Measurements from ENCODE around the gene SNPH. TPM values are rescaled to one million over a fixed set of nuclear protein-coding genes. Genes with fewer than 3 reads are reported as not detected.

SNPH gene
- total and polyA plus RNA-seq, 4 donors = 0.04 to 0.50 (median 0.21) TPM

DNA sequence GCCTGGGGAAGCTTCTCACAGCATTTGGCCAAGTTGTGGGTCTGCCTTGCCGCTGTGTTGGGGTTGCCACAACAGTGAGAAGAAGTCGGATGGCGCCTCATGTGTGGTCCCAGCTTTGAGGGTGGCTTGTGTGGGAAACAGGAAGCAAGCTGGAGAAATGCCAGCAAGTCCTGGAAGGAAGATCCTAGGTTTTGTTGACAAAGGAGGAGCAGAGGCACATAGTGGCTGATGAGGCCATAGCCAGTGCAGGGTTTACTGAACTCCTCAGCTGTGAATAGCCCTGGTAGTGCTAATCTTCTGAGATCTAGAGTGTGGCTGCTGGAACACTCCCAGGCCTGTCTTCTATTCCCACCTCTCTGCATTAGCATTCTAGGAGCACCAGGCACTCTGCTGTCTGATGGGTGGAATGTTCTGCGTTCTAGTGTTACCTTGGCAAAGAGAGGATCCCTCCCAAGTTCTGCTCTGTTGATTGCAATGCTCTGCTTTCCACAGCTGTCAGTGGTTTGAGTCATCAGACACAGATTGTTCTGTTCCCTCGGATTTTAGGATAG, 25.2 kb downstream of the SNPH start:
- TF ChIP-seq FOXA2 (IDR thresholded peaks at IDR 0.05) = no peak
- H3K9ac ChIP-seq (ENCODE audit: low read depth in 1 of 2, low read length in 2 of 2) = no peak overlapping the region
- H3K27me3 ChIP-seq (ENCODE audit: control insufficient read depth in 4 of 4, insufficient read depth in 4 of 4, low read length in 3 of 4) = no peaks in the 10 kb centered on the region
- no peak overlapping the region for H3K4me3 ChIP-seq (ENCODE audit: low read depth in 1 of 3, low read length in 3 of 3)
- H3K9me3 ChIP-seq (ENCODE audit: control insufficient read depth in 4 of 4, low read length in 3 of 4) = no peaks in the 10 kb centered on the region
- no peak overlapping the region for H3K27ac ChIP-seq (ENCODE audit: low read depth in 1 of 2, low read length in 2 of 2)
- H3K4me1 ChIP-seq (ENCODE audit: control insufficient read depth in 4 of 4, insufficient read depth in 4 of 4, low read length in 3 of 4) = no peaks in the 10 kb centered on the region
- 76% methylated on average over 5 of the region's 5 CpGs for WGBS
- no peak for DNase-seq (ENCODE audit: low spot score)
- no peaks in the 10 kb centered on the region for H3K36me3 ChIP-seq (ENCODE audit: control insufficient read depth in 4 of 4, insufficient read depth in 3 of 4, low read depth in 1 of 4, low read length in 3 of 4)

DNA sequence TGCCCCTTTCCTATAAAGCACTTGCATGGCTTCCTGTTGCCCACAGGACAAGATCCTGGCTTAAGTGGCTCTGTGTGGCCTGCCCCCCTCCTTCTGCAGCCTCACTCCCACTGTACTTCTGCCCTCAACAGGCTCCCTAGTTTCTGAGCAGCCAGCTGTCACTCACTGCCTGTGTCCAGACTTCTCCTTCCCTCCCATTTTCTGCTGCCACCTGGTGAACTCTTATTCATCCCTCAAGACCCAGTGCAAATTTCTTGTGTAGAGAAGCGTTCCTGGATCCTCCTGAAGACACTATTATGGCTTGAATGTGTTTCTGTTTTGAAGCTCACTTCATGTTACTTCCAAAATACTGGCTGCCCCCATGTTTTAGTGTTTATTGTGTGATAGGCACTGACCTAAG, 26.5 kb downstream of the SNPH start:
- 95% methylated on average over 1 of the region's 1 CpG for WGBS
- TF ChIP-seq JUND (IDR thresholded peaks at IDR 0.05) (no peak), SP1 (IDR thresholded peaks at IDR 0.05) (no peak), NR2F2 (IDR thresholded peaks at IDR 0.05) (no peak), RAD21 (IDR thresholded peaks at IDR 0.05) (no peak), TAF1 (conservative IDR thresholded peaks at IDR 0.05) (no peak)
- H3K27ac ChIP-seq (ENCODE audit: low read depth in 1 of 2, low read length in 2 of 2) = no peak overlapping the region
- H3K36me3 ChIP-seq (ENCODE audit: control insufficient read depth in 4 of 4, insufficient read depth in 3 of 4, low read depth in 1 of 4, low read length in 3 of 4) = no peaks in the 10 kb centered on the region
- no peaks in the 10 kb centered on the region for H3K4me1 ChIP-seq (ENCODE audit: control insufficient read depth in 4 of 4, insufficient read depth in 4 of 4, low read length in 3 of 4)
- H3K9me3 ChIP-seq (ENCODE audit: control insufficient read depth in 4 of 4, low read length in 3 of 4) = no peaks in the 10 kb centered on the region
- no peak overlapping the region for H3K4me3 ChIP-seq (ENCODE audit: low read depth in 1 of 3, low read length in 3 of 3)
- no peak overlapping the region for H3K9ac ChIP-seq (ENCODE audit: low read depth in 1 of 2, low read length in 2 of 2)
- no peak for DNase-seq (ENCODE audit: low spot score)
- no peaks in the 10 kb centered on the region for H3K27me3 ChIP-seq (ENCODE audit: control insufficient read depth in 4 of 4, insufficient read depth in 4 of 4, low read length in 3 of 4)

DNA sequence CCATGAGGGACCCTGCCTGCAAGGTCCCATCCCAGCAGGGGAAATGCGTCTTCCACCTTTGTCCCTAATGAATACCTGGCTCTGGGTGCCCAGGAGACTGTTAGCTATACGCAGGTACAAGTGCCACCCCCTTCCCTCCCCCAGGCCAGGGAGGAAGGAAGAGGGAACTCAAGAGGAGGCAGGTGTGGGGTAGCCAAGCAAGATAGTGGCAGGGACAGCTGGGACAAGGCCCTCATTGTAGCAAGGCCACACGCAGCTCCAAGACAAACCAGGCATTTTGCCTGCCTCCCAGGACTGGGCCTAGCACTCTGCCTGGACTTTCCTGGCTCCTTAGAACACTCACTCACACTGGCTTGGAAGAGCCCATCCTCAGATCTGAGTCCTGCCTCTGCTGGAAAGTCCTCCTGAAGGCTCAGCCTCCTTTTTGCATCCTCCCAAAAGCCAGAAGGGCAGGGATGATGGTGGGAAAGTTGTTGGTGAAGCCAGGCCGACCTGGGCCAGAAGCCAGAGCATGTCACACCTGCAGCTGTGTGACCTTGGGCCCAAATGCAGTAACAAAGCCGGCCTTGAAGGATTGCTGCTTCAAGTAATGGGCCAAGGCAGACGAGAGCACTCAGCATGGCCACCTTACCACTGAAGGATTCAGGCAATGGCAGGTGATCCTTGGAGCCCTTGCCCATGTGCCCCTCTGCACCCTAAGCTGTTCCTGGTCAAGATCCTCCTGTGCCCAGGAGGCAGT, 27.7 kb downstream of the SNPH start:
- TF ChIP-seq FOXA2 (IDR thresholded peaks at IDR 0.05) (no peak), FOXA1 (IDR thresholded peaks at IDR 0.05) (no peak), HNF4A (conservative IDR thresholded peaks at IDR 0.05) (no peak), JUND (IDR thresholded peaks at IDR 0.05) (no peak), RAD21 (IDR thresholded peaks at IDR 0.05) (no peak), MAX (IDR thresholded peaks at IDR 0.05) (no peak), SP1 (IDR thresholded peaks at IDR 0.05) (no peak), YY1 (IDR thresholded peaks at IDR 0.05) (no peak)
- TF ChIP-seq, protein P1, sequence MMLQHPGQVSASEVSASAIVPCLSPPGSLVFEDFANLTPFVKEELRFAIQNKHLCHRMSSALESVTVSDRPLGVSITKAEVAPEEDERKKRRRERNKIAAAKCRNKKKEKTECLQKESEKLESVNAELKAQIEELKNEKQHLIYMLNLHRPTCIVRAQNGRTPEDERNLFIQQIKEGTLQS (IDR thresholded peaks at IDR 0.05) = no peak
- Histone ChIP-seq H3K9me3 (ENCODE audit: control insufficient read depth in 4 of 4, low read length in 3 of 4) (no peaks in the 10 kb centered on the region), H3K4me3 (ENCODE audit: low read depth in 1 of 3, low read length in 3 of 3) (no peak overlapping the region), H3K27me3 (ENCODE audit: control insufficient read depth in 4 of 4, insufficient read depth in 4 of 4, low read length in 3 of 4) (no peaks in the 10 kb centered on the region), H3K36me3 (ENCODE audit: control insufficient read depth in 4 of 4, insufficient read depth in 3 of 4, low read depth in 1 of 4, low read length in 3 of 4) (no peaks in the 10 kb centered on the region), H3K27ac (ENCODE audit: low read depth in 1 of 2, low read length in 2 of 2) (no peak overlapping the region), H3K9ac (ENCODE audit: low read depth in 1 of 2, low read length in 2 of 2) (no peak overlapping the region), H3K4me1 (ENCODE audit: control insufficient read depth in 4 of 4, insufficient read depth in 4 of 4, low read length in 3 of 4) (no peaks in the 10 kb centered on the region)
- DNase-seq (ENCODE audit: low spot score) = no peak
- WGBS = 93% methylated on average over 6 of the region's 6 CpGs

DNA sequence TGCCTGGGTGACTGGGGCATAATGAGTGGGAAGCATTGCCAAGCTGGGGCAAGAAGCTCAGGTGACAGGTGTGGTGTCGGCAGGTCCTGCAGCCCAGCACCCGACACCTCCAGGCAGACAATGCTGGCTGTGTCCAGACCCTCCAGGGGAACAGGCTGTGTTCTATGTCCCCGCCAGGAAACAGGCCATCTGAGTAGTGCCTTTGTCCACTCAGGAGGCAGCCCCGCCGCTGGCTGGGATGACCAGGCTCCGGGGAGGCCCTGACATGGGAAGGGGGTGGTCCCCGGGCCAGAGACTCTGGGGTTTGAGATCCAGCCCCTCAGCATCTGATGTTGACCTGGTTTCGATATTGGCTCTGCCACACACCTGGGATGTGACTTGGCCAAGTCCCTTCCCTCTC, 28.4 kb downstream of the SNPH start:
- 92% methylated on average over 8 of the region's 8 CpGs for WGBS
- H3K4me1 ChIP-seq (ENCODE audit: control insufficient read depth in 4 of 4, insufficient read depth in 4 of 4, low read length in 3 of 4) = no peaks in the 10 kb centered on the region
- no peak overlapping the region for H3K27ac ChIP-seq (ENCODE audit: low read depth in 1 of 2, low read length in 2 of 2)
- no peak overlapping the region for H3K4me3 ChIP-seq (ENCODE audit: low read depth in 1 of 3, low read length in 3 of 3)
- H3K27me3 ChIP-seq (ENCODE audit: control insufficient read depth in 4 of 4, insufficient read depth in 4 of 4, low read length in 3 of 4) = no peaks in the 10 kb centered on the region
- H3K9ac ChIP-seq (ENCODE audit: low read depth in 1 of 2, low read length in 2 of 2) = no peak overlapping the region
- DNase-seq (ENCODE audit: low spot score) = no peak
- TF ChIP-seq, protein P2, sequence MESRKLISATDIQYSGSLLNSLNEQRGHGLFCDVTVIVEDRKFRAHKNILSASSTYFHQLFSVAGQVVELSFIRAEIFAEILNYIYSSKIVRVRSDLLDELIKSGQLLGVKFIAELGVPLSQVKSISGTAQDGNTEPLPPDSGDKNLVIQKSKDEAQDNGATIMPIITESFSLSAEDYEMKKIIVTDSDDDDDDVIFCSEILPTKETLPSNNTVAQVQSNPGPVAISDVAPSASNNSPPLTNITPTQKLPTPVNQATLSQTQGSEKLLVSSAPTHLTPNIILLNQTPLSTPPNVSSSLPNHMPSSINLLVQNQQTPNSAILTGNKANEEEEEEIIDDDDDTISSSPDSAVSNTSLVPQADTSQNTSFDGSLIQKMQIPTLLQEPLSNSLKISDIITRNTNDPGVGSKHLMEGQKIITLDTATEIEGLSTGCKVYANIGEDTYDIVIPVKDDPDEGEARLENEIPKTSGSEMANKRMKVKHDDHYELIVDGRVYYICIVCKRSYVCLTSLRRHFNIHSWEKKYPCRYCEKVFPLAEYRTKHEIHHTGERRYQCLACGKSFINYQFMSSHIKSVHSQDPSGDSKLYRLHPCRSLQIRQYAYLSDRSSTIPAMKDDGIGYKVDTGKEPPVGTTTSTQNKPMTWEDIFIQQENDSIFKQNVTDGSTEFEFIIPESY (IDR thresholded peaks at IDR 0.05) = no peak
- no peaks in the 10 kb centered on the region for H3K9me3 ChIP-seq (ENCODE audit: control insufficient read depth in 4 of 4, low read length in 3 of 4)
- H3K36me3 ChIP-seq (ENCODE audit: control insufficient read depth in 4 of 4, insufficient read depth in 3 of 4, low read depth in 1 of 4, low read length in 3 of 4) = no peaks in the 10 kb centered on the region

All from liver (tissue), 9 donors.